22Rv1 (cell line): Measurements from ENCODE around the gene MBD1.
"Not testable (repeated sequence)": the region's sequence is repeated elsewhere in the genome, so short reads cannot be mapped to it uniquely, and the experiment has no call there.

Source experiments
- ZFX ChIP-seq: fragments of 450-650 bp; IDR thresholded peaks from 2 replicates; pipeline ENCODE4 v1.6.1; 2017; ENCODE audit warnings: antibody characterized with exemption, borderline replicate concordance
- TF ChIP-seq, protein P1 (sequence below): fragments of 450-650 bp; IDR thresholded peaks from 2 replicates; pipeline ENCODE4 v1.5.1; 2017; ENCODE audit warnings: mild to moderate bottlenecking

DNA sequence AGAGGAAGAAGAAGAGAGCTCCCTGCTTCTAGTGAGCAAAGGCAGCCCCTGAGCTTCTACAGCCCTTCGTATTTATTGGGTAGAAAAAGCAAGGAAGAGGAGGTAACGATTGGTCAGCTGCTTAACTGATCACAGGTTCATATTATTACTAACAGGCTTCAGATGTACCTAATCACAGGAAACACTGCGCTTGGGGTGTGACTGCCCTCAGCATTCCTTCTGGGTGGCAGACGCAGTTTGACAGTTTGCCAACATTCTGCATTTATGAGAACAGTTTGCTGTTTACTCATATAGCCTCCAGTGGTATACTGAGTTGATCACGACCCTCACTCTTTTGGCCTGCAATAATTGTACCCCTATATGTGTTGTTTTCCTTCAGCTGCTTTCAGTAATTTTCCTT lies 27.5 kb upstream of the MBD1 start:
- TF ChIP-seq, protein P1, sequence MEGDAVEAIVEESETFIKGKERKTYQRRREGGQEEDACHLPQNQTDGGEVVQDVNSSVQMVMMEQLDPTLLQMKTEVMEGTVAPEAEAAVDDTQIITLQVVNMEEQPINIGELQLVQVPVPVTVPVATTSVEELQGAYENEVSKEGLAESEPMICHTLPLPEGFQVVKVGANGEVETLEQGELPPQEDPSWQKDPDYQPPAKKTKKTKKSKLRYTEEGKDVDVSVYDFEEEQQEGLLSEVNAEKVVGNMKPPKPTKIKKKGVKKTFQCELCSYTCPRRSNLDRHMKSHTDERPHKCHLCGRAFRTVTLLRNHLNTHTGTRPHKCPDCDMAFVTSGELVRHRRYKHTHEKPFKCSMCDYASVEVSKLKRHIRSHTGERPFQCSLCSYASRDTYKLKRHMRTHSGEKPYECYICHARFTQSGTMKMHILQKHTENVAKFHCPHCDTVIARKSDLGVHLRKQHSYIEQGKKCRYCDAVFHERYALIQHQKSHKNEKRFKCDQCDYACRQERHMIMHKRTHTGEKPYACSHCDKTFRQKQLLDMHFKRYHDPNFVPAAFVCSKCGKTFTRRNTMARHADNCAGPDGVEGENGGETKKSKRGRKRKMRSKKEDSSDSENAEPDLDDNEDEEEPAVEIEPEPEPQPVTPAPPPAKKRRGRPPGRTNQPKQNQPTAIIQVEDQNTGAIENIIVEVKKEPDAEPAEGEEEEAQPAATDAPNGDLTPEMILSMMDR, result not testable (repeated sequence)
- TF ChIP-seq ZFX, result not testable (repeated sequence)
